PC-9 (cell line): ENCODE data around the gene BMF. TPM values are rescaled to one million over a fixed set of nuclear protein-coding genes. Genes with fewer than 3 reads are reported as not detected.
A peak's percentile ranks its signal among the peaks of the same experiment; 100 is the strongest.

Experiments used
- BruUV-seq: library from RNA; stranded (reverse); fragments of 400-500 nt; replicated peaks from 2 replicates; lab custom pipeline; 2021; lab: Mats Ljungman, UMichigan
- CTCF ChIA-PET: fragments of 300-600 bp; sonication (Branson Sonifier 250); formaldehyde crosslinking; loops from one replicate; lab custom pipeline; 2022; ENCODE audit warnings: antibody characterized with exemption; lab: Charles Lee
- POLR2A ChIA-PET: fragments of 300-600 bp; sonication (Branson Sonifier 250); formaldehyde crosslinking; loops from one replicate; lab custom pipeline; 2022; ENCODE audit warnings: antibody characterized with exemption; ENCODE audit not compliant: unreplicated experiment; lab: Charles Lee
- DNase-seq, 2 experiments: peaks; one replicate each; pipeline versions ENCODE4 v3.0.0 to v3.0.0-alpha.2; 2015 to 2022; ENCODE audit warnings: mixed read lengths in 1 of 2
- H2AFZ ChIP-seq: fragments of 200-600 bp; sonication (generic); 2 replicates; pipeline ENCODE4 v1.8.1; 2017; ENCODE audit warnings: antibody characterized with exemption
- H3F3A ChIP-seq: fragments of 200-600 bp; sonication (generic); 2 replicates; pipeline ENCODE4 v1.8.1; 2017; ENCODE audit warnings: antibody characterized with exemption, mild to moderate bottlenecking, low read depth; ENCODE audit not compliant: insufficient read depth
- H3K27ac ChIP-seq: fragments of 200-600 bp; sonication (generic); 2 replicates; pipeline ENCODE4 v1.6.1; 2016; ENCODE audit warnings: mixed run types
- H3K27me3 ChIP-seq: fragments of 200-600 bp; sonication (generic); 2 replicates; pipeline ENCODE4 v1.6.1; 2016; ENCODE audit warnings: low read depth, mixed run types; ENCODE audit not compliant: insufficient read depth
- H3K36me3 ChIP-seq: fragments of 200-600 bp; sonication (generic); 2 replicates; pipeline ENCODE4 v1.6.1; 2016; ENCODE audit warnings: low read depth, mixed run types
- H3K4me1 ChIP-seq: fragments of 200-600 bp; sonication (generic); replicated peaks from 2 replicates; pipeline ENCODE4 v1.6.1; 2016; ENCODE audit warnings: mixed run types; ENCODE audit not compliant: insufficient read depth
- H3K4me2 ChIP-seq: fragments of 200-600 bp; sonication (generic); 2 replicates; pipeline ENCODE4 v1.6.1; 2017; ENCODE audit warnings: mixed run types
- H3K4me3 ChIP-seq: fragments of 200-600 bp; sonication (generic); 2 replicates; pipeline ENCODE4 v1.6.1; 2016; ENCODE audit warnings: mixed run types
- H3K79me2 ChIP-seq: fragments of 200-600 bp; sonication (generic); 2 replicates; pipeline ENCODE4 v1.6.1; 2017; ENCODE audit warnings: low read depth, mixed run types
- H3K9me2 ChIP-seq: fragments of 200-600 bp; sonication (generic); 2 replicates; pipeline ENCODE4 v1.8.1; 2017; ENCODE audit warnings: mild to moderate bottlenecking; ENCODE audit not compliant: insufficient read depth
- H3K9me3 ChIP-seq: fragments of 200-600 bp; sonication (generic); 2 replicates; pipeline ENCODE4 v1.8.1; 2016; ENCODE audit warnings: low read depth; ENCODE audit not compliant: insufficient read depth
- H4K20me1 ChIP-seq: fragments of 200-600 bp; sonication (generic); 2 replicates; pipeline ENCODE4 v1.8.1; 2017; ENCODE audit not compliant: insufficient read depth
- CTCF ChIP-seq: fragments of 200-600 bp; sonication (generic); conservative IDR thresholded peaks from 2 replicates; pipeline ENCODE4 v1.6.1; 2017; ENCODE audit warnings: mixed run types, antibody characterized with exemption, mild to moderate bottlenecking, moderate library complexity
- EZH2 ChIP-seq: fragments of 200-600 bp; sonication (generic); IDR thresholded peaks from 2 replicates; pipeline ENCODE4 v1.8.0; 2017; ENCODE audit warnings: antibody characterized with exemption, low read depth
- intact Hi-C: fragments of 100-400 bp; cut with micrococcal nuclease; formaldehyde crosslinking; loops from one replicate; pipeline ENCODE4 v1.10.0; 2022; ENCODE audit not compliant: unreplicated experiment
- total RNA-seq: library from RNA; stranded (reverse); gene quantifications from 2 replicates; pipeline ENCODE4 v1.2.3, GENCODE V29; 2021

Gene BMF
- total RNA-seq, 1 experiment from 2014 or later, result 11.0 TPM

GRCh38 chr15:40062816-40063562 is 45.7 kb downstream of the BMF start:
- no peak for DNase-seq
- H3K27me3 ChIP-seq, result no peaks in the 10 kb centered on the region
- intact Hi-C loops, result no loop called here
- H4K20me1 ChIP-seq, result no peaks in the 10 kb centered on the region
- H3K79me2 ChIP-seq, result no peaks in the 10 kb centered on the region
- no peaks in the 10 kb centered on the region for H3K9me2 ChIP-seq
- peaks cover 60% of the 10 kb centered on the region for H3K4me1 ChIP-seq
- H3K9me3 ChIP-seq, result no peaks in the 10 kb centered on the region
- ChIA-PET POLR2A (no interaction called here), CTCF (interaction anchor here (0.5 kb wide), 1 partner anchor 33 kb away, joined by 4 read pairs; no protein-coding TSS in a partner anchor)
- peak overlapping the region; percentile 42 for H3K4me2 ChIP-seq
- peaks cover 17% of the 10 kb centered on the region; the same call in 1 of the 2 replicates for H3F3A ChIP-seq
- no peak overlapping the region for H2AFZ ChIP-seq
- H3K36me3 ChIP-seq, result no peaks in the 10 kb centered on the region
- TSS peak; percentile 44 for BruUV-seq
- H3K4me3 ChIP-seq, result no peak overlapping the region
- peak overlapping the region; percentile 65 for H3K27ac ChIP-seq
- no peak for TF ChIP-seq CTCF
- TF ChIP-seq EZH2, result no peak

- H3K27me3 ChIP-seq, result no peaks in the 10 kb centered on the region
- H3K9me3 ChIP-seq, result no peaks in the 10 kb centered on the region
- H3K27ac ChIP-seq, result no peak overlapping the region
- H3K79me2 ChIP-seq, result no peaks in the 10 kb centered on the region
- H3F3A ChIP-seq, result peaks cover 31% of the 10 kb centered on the region
- no peaks in the 10 kb centered on the region for H4K20me1 ChIP-seq
- no peak overlapping the region for H2AFZ ChIP-seq
- intact Hi-C loops, result no loop called here
- H3K4me2 ChIP-seq, result no peak overlapping the region
- ChIA-PET POLR2A (no interaction called here), CTCF (no interaction called here)
- TF ChIP-seq EZH2, result no peak
- TF ChIP-seq CTCF, result no peak
- no peak overlapping the region for H3K4me3 ChIP-seq
- BruUV-seq, result no TSS peak
- H3K4me1 ChIP-seq, result peaks cover 62% of the 10 kb centered on the region
- no peaks in the 10 kb centered on the region for H3K36me3 ChIP-seq
- H3K9me2 ChIP-seq, result no peaks in the 10 kb centered on the region
- no peak for DNase-seq
These were observed 47.3 kb downstream of the BMF start for GRCh38 chr15:40061212-40061901.

GRCh38 chr15:40060236-40060961 is 48.3 kb downstream of the BMF start:
- TF ChIP-seq CTCF (no peak), EZH2 (no peak)
- H4K20me1 ChIP-seq, result no peaks in the 10 kb centered on the region
- peaks cover 41% of the 10 kb centered on the region for H3F3A ChIP-seq
- no TSS peak for BruUV-seq
- no peaks in the 10 kb centered on the region for H3K36me3 ChIP-seq
- H3K4me3 ChIP-seq, result no peak overlapping the region
- intact Hi-C loops, result no loop called here
- ChIA-PET CTCF (interaction anchor here (0.6 kb wide), 1 partner anchor 539 kb away, joined by 4 read pairs; no protein-coding TSS in a partner anchor), POLR2A (no interaction called here)
- peaks cover 69% of the 10 kb centered on the region for H3K4me1 ChIP-seq
- H3K27me3 ChIP-seq, result no peaks in the 10 kb centered on the region
- no peak overlapping the region for H2AFZ ChIP-seq
- no peaks in the 10 kb centered on the region for H3K9me2 ChIP-seq
- no peak for DNase-seq
- H3K4me2 ChIP-seq, result no peak overlapping the region
- H3K27ac ChIP-seq, result no peak overlapping the region
- no peaks in the 10 kb centered on the region for H3K9me3 ChIP-seq
- H3K79me2 ChIP-seq, result no peaks in the 10 kb centered on the region
